ENCODE data around the gene LTBP4. TPM values are rescaled to one million over a fixed set of nuclear protein-coding genes. Genes with fewer than 3 reads are reported as not detected.

The LTBP4 gene
- total RNA-seq, 1 experiment from 2014 or later, result 75.4 TPM

GRCh38 chr19:40625406-40626120 lies 24.4 kb downstream of the LTBP4 start:
- Histone ChIP-seq H3K9me3 (ENCODE audit: control insufficient read depth, insufficient read depth, low read depth, low read length) (no peaks in the 10 kb centered on the region), H3K4me3 (ENCODE audit: low read depth in 2 of 2, low read length in 2 of 2) (no peak overlapping the region), H3K27me3 (ENCODE audit: control insufficient read depth, insufficient read depth, low read length) (no peaks in the 10 kb centered on the region), H3K36me3 (ENCODE audit: control insufficient read depth, insufficient read depth, low read length) (no peaks in the 10 kb centered on the region), H3K4me1 (ENCODE audit: control insufficient read depth, insufficient read depth, low read length) (no peaks in the 10 kb centered on the region), H3K27ac (ENCODE audit: low read length) (no peak overlapping the region)
- no TSS peak for BruUV-seq (replicated peaks)
- in situ Hi-C loops (cut with HindIII; ENCODE audit: low pct_unique_long_range_greater_than_20kb, low sequenced_read_pairs), result no loop called here
- ChIA-PET CTCF (no interaction called here), POLR2A (no interaction called here)
- TF ChIP-seq TCF7L2 (IDR thresholded peaks at IDR 0.05; ENCODE audit: low read depth, low read length), result no peak
- TF ChIP-seq, protein P1, sequence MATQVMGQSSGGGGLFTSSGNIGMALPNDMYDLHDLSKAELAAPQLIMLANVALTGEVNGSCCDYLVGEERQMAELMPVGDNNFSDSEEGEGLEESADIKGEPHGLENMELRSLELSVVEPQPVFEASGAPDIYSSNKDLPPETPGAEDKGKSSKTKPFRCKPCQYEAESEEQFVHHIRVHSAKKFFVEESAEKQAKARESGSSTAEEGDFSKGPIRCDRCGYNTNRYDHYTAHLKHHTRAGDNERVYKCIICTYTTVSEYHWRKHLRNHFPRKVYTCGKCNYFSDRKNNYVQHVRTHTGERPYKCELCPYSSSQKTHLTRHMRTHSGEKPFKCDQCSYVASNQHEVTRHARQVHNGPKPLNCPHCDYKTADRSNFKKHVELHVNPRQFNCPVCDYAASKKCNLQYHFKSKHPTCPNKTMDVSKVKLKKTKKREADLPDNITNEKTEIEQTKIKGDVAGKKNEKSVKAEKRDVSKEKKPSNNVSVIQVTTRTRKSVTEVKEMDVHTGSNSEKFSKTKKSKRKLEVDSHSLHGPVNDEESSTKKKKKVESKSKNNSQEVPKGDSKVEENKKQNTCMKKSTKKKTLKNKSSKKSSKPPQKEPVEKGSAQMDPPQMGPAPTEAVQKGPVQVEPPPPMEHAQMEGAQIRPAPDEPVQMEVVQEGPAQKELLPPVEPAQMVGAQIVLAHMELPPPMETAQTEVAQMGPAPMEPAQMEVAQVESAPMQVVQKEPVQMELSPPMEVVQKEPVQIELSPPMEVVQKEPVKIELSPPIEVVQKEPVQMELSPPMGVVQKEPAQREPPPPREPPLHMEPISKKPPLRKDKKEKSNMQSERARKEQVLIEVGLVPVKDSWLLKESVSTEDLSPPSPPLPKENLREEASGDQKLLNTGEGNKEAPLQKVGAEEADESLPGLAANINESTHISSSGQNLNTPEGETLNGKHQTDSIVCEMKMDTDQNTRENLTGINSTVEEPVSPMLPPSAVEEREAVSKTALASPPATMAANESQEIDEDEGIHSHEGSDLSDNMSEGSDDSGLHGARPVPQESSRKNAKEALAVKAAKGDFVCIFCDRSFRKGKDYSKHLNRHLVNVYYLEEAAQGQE (IDR thresholded peaks at IDR 0.05; ENCODE audit: insufficient read depth in 1 of 2, low read depth in 2 of 2, low read length in 1 of 2), result no peak
- no peak for TF ChIP-seq POLR2AphosphoS5 (IDR thresholded peaks at IDR 0.05; ENCODE audit: low read depth, low read length)
- TF ChIP-seq, protein P2, sequence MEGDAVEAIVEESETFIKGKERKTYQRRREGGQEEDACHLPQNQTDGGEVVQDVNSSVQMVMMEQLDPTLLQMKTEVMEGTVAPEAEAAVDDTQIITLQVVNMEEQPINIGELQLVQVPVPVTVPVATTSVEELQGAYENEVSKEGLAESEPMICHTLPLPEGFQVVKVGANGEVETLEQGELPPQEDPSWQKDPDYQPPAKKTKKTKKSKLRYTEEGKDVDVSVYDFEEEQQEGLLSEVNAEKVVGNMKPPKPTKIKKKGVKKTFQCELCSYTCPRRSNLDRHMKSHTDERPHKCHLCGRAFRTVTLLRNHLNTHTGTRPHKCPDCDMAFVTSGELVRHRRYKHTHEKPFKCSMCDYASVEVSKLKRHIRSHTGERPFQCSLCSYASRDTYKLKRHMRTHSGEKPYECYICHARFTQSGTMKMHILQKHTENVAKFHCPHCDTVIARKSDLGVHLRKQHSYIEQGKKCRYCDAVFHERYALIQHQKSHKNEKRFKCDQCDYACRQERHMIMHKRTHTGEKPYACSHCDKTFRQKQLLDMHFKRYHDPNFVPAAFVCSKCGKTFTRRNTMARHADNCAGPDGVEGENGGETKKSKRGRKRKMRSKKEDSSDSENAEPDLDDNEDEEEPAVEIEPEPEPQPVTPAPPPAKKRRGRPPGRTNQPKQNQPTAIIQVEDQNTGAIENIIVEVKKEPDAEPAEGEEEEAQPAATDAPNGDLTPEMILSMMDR (IDR thresholded peaks at IDR 0.05), result no peak
- no peak for TF ChIP-seq SIN3A (IDR thresholded peaks at IDR 0.05; ENCODE audit: borderline replicate concordance, insufficient read depth, low read depth, low read length)
- no peak for DNase-seq (ENCODE audit: low read depth, low spot score)
- no peak for ATAC-seq
- intact Hi-C loops (cut with micrococcal nuclease; ENCODE audit: unreplicated experiment), result no loop called here

DNA sequence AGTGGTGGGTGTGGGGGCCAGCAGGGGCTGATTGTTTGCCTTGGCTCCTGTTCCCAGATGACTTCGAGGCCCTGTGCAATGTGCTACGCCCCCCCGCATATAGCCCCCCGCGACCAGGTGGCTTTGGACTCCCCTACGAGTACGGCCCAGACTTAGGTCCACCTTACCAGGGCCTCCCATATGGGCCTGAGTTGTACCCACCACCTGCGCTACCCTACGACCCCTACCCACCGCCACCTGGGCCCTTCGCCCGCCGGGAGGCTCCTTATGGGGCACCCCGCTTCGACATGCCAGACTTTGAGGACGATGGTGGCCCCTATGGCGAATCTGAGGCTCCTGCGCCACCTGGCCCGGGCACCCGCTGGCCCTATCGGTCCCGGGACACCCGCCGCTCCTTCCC lies 25.7 kb downstream of the LTBP4 start:
- in situ Hi-C loops (cut with HindIII; ENCODE audit: low pct_unique_long_range_greater_than_20kb, low sequenced_read_pairs), result no loop called here
- BruUV-seq (replicated peaks), result no TSS peak
- CTCF ChIA-PET, result no interaction called here
- Histone ChIP-seq H3K4me3 (ENCODE audit: low read depth in 2 of 2, low read length in 2 of 2) (no peak overlapping the region), H3K9me3 (ENCODE audit: control insufficient read depth, insufficient read depth, low read depth, low read length) (no peaks in the 10 kb centered on the region), H3K27me3 (ENCODE audit: control insufficient read depth, insufficient read depth, low read length) (no peaks in the 10 kb centered on the region), H3K36me3 (ENCODE audit: control insufficient read depth, insufficient read depth, low read length) (no peaks in the 10 kb centered on the region), H3K27ac (ENCODE audit: low read length) (no peak overlapping the region), H3K4me1 (ENCODE audit: control insufficient read depth, insufficient read depth, low read length) (no peaks in the 10 kb centered on the region)
- no peak for DNase-seq (ENCODE audit: low read depth, low spot score)
- POLR2A ChIA-PET, result no interaction called here
- ATAC-seq, result no peak
- TF ChIP-seq, protein P2 (IDR thresholded peaks at IDR 0.05), result no peak
- no peak for TF ChIP-seq POLR2AphosphoS5 (IDR thresholded peaks at IDR 0.05; ENCODE audit: low read depth, low read length)
- TF ChIP-seq SIN3A (IDR thresholded peaks at IDR 0.05; ENCODE audit: borderline replicate concordance, insufficient read depth, low read depth, low read length), result no peak
- TF ChIP-seq TCF7L2 (IDR thresholded peaks at IDR 0.05; ENCODE audit: low read depth, low read length), result no peak
- TF ChIP-seq, protein P1 (IDR thresholded peaks at IDR 0.05; ENCODE audit: insufficient read depth in 1 of 2, low read depth in 2 of 2, low read length in 1 of 2), result no peak
- intact Hi-C loops (cut with micrococcal nuclease; ENCODE audit: unreplicated experiment), result no loop called here
